SKM-1 (cell line): Measurements from ENCODE around the gene B3GLCT.
"Not testable (repeated sequence)": the region's sequence is repeated elsewhere in the genome, so short reads cannot be mapped to it uniquely, and the experiment has no call there.

ENCODE experiments used
- DNase-seq: peaks from one replicate; lab custom pipeline; 2025; ENCODE audit not compliant: unreplicated experiment; lab: John Stamatoyannopoulos, UW

The B3GLCT gene

GRCh38 chr13:31182987-31183386 lies 16.8 kb upstream of the B3GLCT start:
- no peak for DNase-seq

GRCh38 chr13:31184451-31184850 lies 15.3 kb upstream of the B3GLCT start:
- no peak for DNase-seq

- no peak for DNase-seq
These were observed 14.7 kb upstream of the B3GLCT start for GRCh38 chr13:31184981-31185645.

GRCh38 chr13:31191748-31192147 lies 8.0 kb upstream of the B3GLCT start:
- DNase-seq: no peak

- no peak for DNase-seq
These were observed 7.5 kb upstream of the B3GLCT start for GRCh38 chr13:31192306-31192705.

GRCh38 chr13:31195616-31196015 lies 4.2 kb upstream of the B3GLCT start:
- DNase-seq: no peak

- DNase-seq: no peak
These were observed 2.8 kb upstream of the B3GLCT start for GRCh38 chr13:31196992-31197391.

- no peak for DNase-seq
These were observed 1.3 kb upstream of the B3GLCT start for GRCh38 chr13:31198519-31198918.

- no peak for DNase-seq
These were observed 287 bp upstream of the B3GLCT start for GRCh38 chr13:31199527-31199848.

GRCh38 chr13:31200637-31200971 lies 829 bp downstream of the B3GLCT start:
- no peak for DNase-seq

GRCh38 chr13:31201341-31202031 lies 1.7 kb downstream of the B3GLCT start:
- DNase-seq: no peak

GRCh38 chr13:31204592-31204991 lies 4.8 kb downstream of the B3GLCT start:
- no peak for DNase-seq

GRCh38 chr13:31207661-31208552 lies 8.1 kb downstream of the B3GLCT start:
- DNase-seq: no peak

GRCh38 chr13:31208559-31209122 lies 8.9 kb downstream of the B3GLCT start:
- DNase-seq: no peak

- no peak for DNase-seq
These were observed 9.5 kb downstream of the B3GLCT start for GRCh38 chr13:31209172-31209840.

GRCh38 chr13:31209841-31210210 lies 10.1 kb downstream of the B3GLCT start:
- no peak for DNase-seq

- no peak for DNase-seq
These were observed 14.0 kb downstream of the B3GLCT start for GRCh38 chr13:31213651-31214289.

GRCh38 chr13:31214435-31214834 lies 14.7 kb downstream of the B3GLCT start:
- DNase-seq: no peak

GRCh38 chr13:31216916-31217315 lies 17.1 kb downstream of the B3GLCT start:
- not testable (repeated sequence) for DNase-seq

GRCh38 chr13:31219909-31220598 lies 20.3 kb downstream of the B3GLCT start:
- no peak for DNase-seq
